Vagina (tissue), 2 donors: ENCODE results near the gene C10orf88.

Experiments used
- CTCF ChIP-seq, 3 experiments: fragments of 450-650 bp in 2 of 3; fragments of 200-600 bp in 1 of 3; sonication (generic) in 1 of 3; IDR thresholded peaks; one replicate each; pipeline ENCODE4 v1.5.1; 2017 to 2019; ENCODE audit warnings: antibody characterized with exemption in 3 of 3, mild to moderate bottlenecking in 2 of 3, moderate library complexity in 2 of 3
- POLR2AphosphoS5 ChIP-seq, 2 donors: sonication (generic); formaldehyde crosslinking; IDR thresholded peaks; one replicate each; pipeline ENCODE4 v1.9.0; 2017; ENCODE audit warnings: antibody characterized with exemption in 2 of 2, mild to moderate bottlenecking in 2 of 2, low read depth in 1 of 2; ENCODE audit not compliant: insufficient read depth in 1 of 2

- TF ChIP-seq CTCF (IDR thresholded peaks at IDR 0.05) (no peak), POLR2AphosphoS5 (IDR thresholded peaks at IDR 0.05; ENCODE audit: insufficient read depth in 1 of 2, low read depth in 1 of 2) (no peak)
These were observed 43.8 kb upstream of the C10orf88 start for GRCh38 chr10:122997864-122998263.
